Activated naive CD4-positive, alpha-beta T cell treated with anti-CD3 and anti-CD28 coated beads, Interleukin-2, amount 50 U/mL, for 72 hours (primary cell): Measurements from ENCODE around the gene RREB1. TPM values are rescaled to one million over a fixed set of nuclear protein-coding genes. Genes with fewer than 3 reads are reported as not detected.
A peak's percentile ranks its signal among the peaks of the same experiment; 100 is the strongest.

Source experiments
- ATAC-seq, 2 donors: fragments of 150-1000 bp; cut with Tn5 transposase; 2 replicates each; pipeline ENCODE4 v1.10.0; 2021; ENCODE audit warnings: mild to moderate bottlenecking in 2 of 2, moderate library complexity in 2 of 2
- DNase-seq, 2 donors: peaks; one replicate each; pipeline ENCODE4 v3.0.0; 2021 to 2022; ENCODE audit warnings: low spot score in 2 of 2
- H3K27ac Mint-ChIP-seq, 2 donors: one replicate each; pipeline ENCODE4 v1.8.0; 2022; ENCODE audit warnings: mild to moderate bottlenecking in 2 of 2, mixed read lengths in 2 of 2
- H3K36me3 Mint-ChIP-seq, 2 donors: one replicate each; pipeline ENCODE4 v1.8.0; 2022; ENCODE audit warnings: mixed read lengths in 2 of 2
- H3K9me3 Mint-ChIP-seq, 2 donors: one replicate each; pipeline ENCODE4 v1.8.0; 2022; ENCODE audit warnings: mixed read lengths in 2 of 2
- total RNA-seq, 2 donors: library from RNA; stranded (reverse); gene quantifications; one replicate each; pipeline ENCODE4 v1.2.3, GENCODE V29; 2022

RREB1 gene
- total RNA-seq, 2 donors from 2014 or later: 15.0 to 22.4 TPM

- ATAC-seq: no peak
- Mint-ChIP-seq H3K9me3 (peaks cover 0 to 5% of the 10 kb centered on the region in 2 donors), H3K36me3 (peaks cover 7 to 8% of the 10 kb centered on the region in 2 donors), H3K27ac (peak overlapping the region in 1 of 2 donors; percentile 31)
- no peak for DNase-seq
These were observed 20.7 kb upstream of the RREB1 start for GRCh38 chr6:7087066-7087465.

- H3K27ac Mint-ChIP-seq: peak overlapping the region in 1 of 2 donors; percentile 31
- H3K36me3 Mint-ChIP-seq: peaks cover 7 to 8% of the 10 kb centered on the region in 2 donors
- H3K9me3 Mint-ChIP-seq: peaks cover 0 to 5% of the 10 kb centered on the region in 2 donors
- DNase-seq: peak in 1 of 2 donors; percentile 50
- ATAC-seq: peak; percentile 79 to 82
These were observed 20.2 kb upstream of the RREB1 start for GRCh38 chr6:7087491-7087979.

DNA sequence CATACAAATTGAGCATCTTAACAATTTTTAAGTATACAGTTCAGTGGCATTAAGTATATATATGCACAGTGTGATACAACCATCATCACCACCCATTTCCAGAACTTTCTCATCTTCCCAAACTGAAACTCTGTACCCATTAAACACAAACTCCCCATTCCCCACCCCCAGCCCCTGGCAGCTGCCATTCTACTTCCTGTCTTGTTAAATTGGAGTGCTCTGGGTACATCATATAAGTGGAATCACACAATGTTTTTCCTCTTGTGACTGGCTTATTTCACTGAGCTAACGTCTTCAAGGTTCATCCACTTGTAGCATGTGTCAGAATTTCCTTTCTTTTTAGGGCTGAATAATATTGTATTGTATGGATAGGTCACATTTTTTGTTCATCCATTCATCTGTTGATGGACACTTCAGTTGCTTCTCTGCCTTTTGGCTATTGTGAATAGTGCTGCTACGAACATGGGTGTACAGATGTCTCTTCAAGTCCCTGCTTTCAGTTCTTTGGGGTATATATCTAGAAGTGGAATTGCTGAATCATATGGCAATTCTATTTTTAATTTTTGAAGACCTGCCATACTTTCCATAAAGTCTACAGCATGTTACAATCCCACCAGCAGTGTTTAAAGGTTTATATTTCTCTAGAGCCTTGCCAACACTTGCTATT is 19.6 kb upstream of the RREB1 start:
- ATAC-seq (peak; percentile 10 to 24), DNase-seq (no peak)
- peak overlapping the region; percentile 31 to 75 for H3K27ac Mint-ChIP-seq
- H3K36me3 Mint-ChIP-seq: peaks cover 7 to 8% of the 10 kb centered on the region in 2 donors
- peaks cover 0 to 5% of the 10 kb centered on the region in 2 donors for H3K9me3 Mint-ChIP-seq

DNA sequence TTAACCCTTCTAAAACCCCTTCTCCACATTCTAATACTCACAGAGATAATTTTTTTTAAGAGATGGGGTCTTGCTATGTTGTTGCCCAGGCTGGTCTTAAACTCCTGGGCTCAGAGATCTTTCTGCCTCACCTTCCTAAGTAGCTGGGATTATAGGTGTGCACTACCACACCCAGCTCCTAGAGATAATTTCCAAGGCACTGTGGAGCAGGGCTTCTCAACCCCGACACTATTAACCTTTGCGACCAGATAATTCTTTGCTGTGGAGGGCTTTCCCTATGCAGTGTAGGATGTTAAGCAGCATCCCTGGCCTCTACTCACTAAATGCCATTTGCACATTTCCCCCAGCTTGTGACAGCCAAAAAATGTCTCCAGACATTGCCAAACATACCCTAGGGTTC is 8.8 kb upstream of the RREB1 start:
- ATAC-seq (no peak), DNase-seq (no peak)
- Mint-ChIP-seq H3K36me3 (no peaks in the 10 kb centered on the region), H3K27ac (no peak overlapping the region), H3K9me3 (no peaks in the 10 kb centered on the region)

DNA sequence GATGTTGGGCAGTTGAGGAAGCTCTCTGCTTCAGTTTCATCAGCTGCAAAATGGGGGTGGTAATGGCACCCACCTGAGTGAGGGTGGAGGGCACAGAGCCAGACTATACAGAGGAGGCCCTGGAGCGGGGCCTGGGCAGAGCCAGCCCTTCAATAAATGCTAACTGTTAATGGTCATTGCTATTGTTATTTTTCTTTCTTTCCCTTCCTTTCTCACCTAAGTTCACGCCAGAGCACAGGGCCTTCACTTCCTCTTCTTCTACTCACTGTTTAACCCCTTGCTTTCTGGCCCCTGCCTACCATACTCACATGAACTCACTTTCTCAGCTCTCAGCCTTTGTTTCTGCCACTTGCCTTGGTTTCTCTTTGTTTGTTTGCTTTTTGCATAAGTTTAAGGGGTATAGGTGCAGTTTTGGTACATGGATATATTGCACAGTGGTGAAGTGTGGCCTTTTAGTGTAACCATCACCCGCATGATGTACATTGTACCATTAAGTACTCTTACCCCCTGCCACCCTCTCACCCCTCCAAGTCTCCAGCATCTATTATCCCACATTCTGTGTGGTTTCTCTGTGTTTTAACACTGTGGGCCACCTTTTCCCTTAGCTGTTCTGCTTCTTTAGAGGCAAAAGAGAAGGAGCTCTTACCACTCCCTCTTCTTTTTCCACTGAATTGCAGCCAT is 7.5 kb upstream of the RREB1 start:
- no peaks in the 10 kb centered on the region for H3K36me3 Mint-ChIP-seq
- H3K27ac Mint-ChIP-seq: no peak overlapping the region
- ATAC-seq: no peak

DNA sequence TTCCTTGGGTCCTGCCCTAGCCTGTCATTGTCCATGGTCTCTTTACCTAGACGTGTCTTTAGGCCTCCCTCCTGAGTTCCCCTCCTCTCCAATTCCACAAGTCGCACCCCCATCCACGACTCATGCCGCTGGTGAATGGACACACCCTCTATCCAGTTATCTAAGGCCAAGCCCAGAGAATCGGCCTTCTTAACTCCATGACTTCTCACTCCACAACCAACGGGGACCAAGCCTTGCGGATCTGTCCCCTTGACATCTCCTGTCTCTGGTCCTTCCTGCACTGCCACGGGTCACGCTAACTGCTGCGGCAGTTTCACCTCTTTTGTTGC is 7.0 kb upstream of the RREB1 start:
- Mint-ChIP-seq H3K27ac (no peak overlapping the region), H3K9me3 (no peaks in the 10 kb centered on the region), H3K36me3 (no peaks in the 10 kb centered on the region)
- no peak for DNase-seq
- no peak for ATAC-seq

More for the DNA sequence above, 7.5 kb upstream of the RREB1 start:
- H3K9me3 Mint-ChIP-seq: no peaks in the 10 kb centered on the region
- no peak for DNase-seq

DNA sequence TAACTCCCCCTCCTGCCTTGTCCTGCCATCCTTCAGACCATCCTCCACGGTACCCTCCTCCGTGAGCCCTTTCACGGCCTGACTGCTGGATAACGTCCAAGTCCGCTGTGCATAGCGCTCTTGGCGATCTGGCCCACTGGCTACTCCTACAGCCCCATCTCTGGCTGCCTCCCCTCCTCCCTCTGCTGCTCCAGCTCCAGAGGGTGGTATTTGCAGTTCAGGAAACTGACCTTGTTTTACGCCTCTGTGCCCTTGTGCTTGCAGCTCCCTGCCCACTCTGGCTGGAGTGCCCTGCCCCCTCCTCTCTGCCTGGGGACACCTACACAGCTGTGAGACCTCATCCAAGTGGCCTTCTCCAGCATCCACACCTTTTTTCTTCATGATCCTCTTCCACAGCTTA is 6.5 kb upstream of the RREB1 start:
- H3K36me3 Mint-ChIP-seq: no peaks in the 10 kb centered on the region

DNA sequence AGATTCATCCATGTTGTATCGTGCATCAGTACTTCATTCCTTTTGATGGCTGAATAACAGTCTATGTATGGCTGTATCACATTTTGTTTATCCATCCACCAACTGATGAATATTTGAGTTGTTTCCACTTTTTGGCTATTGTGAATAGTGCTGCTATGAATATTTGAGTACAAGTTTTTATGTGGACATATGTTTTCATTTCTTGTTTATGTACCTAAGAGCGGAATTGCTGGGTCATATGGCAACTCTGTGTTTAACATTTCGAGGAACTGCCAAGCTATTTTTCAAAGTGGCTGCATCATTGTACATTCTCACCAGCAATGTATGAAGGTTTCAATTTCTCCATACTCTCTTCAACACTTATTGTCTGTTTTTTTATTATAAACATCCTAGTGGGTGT is 3.0 kb upstream of the RREB1 start:
- peaks cover 4 to 7% of the 10 kb centered on the region in 2 donors for H3K36me3 Mint-ChIP-seq
- H3K9me3 Mint-ChIP-seq: no peaks in the 10 kb centered on the region
- ATAC-seq (no peak), DNase-seq (no peak)
- H3K27ac Mint-ChIP-seq: no peak overlapping the region

More for the DNA sequence above, 6.5 kb upstream of the RREB1 start:
- no peak overlapping the region for H3K27ac Mint-ChIP-seq
- H3K9me3 Mint-ChIP-seq: no peaks in the 10 kb centered on the region
- no peak for ATAC-seq
- DNase-seq: no peak

DNA sequence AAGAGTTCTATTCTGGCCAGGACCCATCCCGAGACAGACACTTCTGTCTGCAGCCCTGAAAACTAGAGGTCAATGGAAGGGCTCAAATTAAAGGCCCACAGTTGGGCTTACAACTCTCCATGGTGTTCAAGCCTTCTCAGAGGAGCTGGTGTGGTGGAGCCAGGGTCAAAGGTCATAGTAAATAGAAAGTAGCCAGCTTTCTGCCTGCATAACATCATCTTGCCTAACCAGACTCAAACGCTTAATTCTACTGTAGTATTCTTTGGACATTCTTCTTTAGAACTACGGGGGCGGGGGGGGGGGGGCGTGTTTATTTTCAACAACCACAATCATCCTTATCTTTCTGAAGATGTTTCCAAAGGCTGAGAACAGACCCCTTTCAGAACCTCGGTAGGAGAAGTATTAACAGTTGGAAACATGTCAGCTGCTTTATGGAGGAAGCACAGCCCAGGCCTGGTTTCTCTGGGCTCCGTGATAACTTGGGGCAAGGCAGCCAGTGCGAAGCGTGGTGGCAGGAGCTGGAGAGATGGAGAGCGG is 1.5 kb upstream of the RREB1 start:
- ATAC-seq (no peak), DNase-seq (no peak)
- Mint-ChIP-seq H3K36me3 (peaks cover 10 to 13% of the 10 kb centered on the region in 2 donors), H3K9me3 (no peaks in the 10 kb centered on the region), H3K27ac (peak overlapping the region; percentile 84 to 87)

DNA sequence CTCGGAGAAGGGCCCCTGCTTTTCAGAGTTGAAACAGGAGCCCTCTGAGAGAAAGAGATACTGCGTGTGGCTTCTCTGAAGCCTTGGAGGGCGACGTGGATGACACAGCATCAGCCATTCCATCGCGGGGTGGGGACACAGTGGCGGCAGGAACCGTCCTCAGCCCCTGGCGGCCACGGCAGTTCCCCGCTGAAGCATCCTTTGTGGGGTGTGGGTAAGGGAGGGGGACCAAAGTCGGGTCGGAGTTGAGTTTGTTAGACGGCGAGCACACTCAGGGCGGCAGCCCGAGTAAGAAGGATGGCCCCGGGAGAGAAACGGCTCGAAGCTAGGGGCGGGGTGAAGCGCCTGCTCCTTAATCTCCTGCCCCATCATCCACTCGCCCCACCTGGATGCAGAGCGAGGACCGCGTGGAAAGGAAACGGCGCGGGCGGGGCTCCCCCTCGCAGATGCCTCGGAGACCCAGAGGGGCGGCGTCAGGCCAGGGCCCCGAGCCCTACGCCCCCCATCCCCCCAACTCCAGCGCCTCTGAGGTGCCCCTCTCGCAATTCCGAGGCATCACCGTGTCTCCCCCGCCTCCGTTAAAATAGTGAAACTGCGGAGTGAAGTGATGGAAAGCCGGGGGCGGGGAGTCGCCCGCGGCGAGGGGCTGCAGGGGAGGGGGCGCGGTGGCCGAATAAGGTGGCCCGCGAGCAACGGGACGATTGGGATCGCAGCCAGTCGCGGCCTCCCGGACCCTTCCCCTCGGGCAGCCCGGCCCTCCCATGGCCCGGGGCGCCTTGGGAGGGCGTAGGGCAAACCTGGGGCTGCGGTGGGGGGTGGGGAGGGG is 796 bp upstream of the RREB1 start:
- H3K27ac Mint-ChIP-seq: peak overlapping the region; percentile 84 to 87
- ATAC-seq (peak; percentile 62), DNase-seq (peak; percentile 60 to 64)
- peaks cover 10 to 13% of the 10 kb centered on the region in 2 donors for H3K36me3 Mint-ChIP-seq
- no peaks in the 10 kb centered on the region for H3K9me3 Mint-ChIP-seq

GRCh38 chr6:7108196-7108963 is 619 bp downstream of the RREB1 start:
- Mint-ChIP-seq H3K36me3 (peaks cover 10 to 13% of the 10 kb centered on the region in 2 donors), H3K9me3 (no peaks in the 10 kb centered on the region), H3K27ac (peak overlapping the region; percentile 87)
- ATAC-seq (peak; percentile 19 to 23), DNase-seq (peak; percentile 48 to 57)

DNA sequence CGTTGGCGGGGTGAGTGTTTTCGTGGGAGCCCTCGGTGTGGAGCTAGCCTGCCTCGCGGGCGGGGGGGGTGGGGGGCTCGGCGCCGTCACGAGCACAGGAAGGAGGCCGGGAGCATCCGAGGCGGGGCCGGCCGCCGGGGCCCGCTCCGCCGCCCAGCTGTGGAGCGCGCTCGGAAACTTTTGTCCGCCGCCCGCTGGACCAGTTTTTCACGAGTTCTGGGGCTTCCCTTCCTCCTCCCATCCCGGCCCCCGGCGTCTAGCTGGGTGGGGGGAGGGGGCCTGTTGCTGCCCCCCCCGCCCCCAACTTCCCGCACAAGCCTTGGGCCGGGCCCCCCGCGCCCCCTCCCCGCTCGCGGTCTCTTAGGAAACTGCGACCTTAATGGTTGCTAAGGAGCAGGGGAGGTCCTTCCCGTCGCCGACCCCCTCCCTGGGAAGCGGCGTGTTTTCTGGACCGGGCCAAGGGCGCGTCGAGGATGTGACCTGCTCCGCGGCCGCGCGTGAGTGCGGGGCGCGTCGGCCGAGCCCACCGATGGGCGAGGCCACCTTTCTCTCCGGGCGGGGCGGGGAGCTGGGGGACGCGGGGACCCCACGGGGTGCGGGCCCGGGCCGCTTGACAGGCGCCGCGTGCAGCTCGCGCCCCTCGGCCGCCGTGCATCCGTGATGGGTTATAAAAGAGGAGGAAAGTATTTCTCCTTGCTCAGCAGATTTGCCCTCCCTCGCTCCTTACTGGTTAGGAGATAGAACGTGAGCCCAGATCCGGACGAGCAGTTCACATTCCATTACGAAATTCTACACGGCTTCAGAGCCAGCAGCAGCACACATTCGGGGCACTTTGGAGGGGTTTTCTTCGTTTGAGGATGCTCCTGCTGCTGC is 1.4 kb downstream of the RREB1 start:
- Mint-ChIP-seq H3K9me3 (no peaks in the 10 kb centered on the region), H3K36me3 (peaks cover 10 to 13% of the 10 kb centered on the region in 2 donors), H3K27ac (peak overlapping the region; percentile 87 to 96)
- DNase-seq: peak; percentile 31 to 56
- ATAC-seq: peak; percentile 9 to 10

DNA sequence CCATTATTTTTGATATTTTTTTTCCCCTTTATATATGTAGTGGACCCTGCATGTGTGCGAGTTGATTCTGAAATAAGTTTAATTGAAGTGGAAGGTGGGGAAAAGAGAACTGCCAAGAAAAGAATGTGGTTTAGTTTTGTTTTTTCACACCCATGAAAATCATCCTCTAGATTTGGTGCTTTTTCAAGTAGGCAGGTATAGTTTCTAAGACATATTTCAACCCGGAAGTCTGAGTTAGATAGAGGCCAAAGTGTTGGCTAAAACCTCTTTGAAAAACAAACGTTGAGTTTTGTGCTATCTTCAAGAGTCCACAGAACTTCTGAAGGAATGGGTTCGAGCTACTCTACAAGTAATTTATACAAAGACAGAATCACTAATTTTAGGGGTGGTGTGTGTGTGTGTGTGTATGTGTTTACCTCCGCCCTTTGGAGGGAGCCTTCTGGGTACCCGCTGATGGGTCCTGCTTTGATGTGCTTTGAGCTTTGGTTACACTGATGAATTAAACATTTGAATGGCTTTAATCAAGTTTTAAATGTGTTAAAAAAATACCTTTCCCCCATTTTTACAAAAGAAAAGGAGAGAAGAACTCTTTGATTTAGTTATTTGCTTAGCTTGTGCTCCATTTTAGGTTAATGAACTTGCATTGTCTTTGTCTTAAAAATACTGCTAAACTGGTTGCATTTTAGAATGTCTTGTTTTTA is 2.5 kb downstream of the RREB1 start:
- Mint-ChIP-seq H3K9me3 (no peaks in the 10 kb centered on the region), H3K36me3 (peaks cover 10 to 13% of the 10 kb centered on the region in 2 donors), H3K27ac (peak overlapping the region; percentile 76 to 96)
- ATAC-seq (no peak), DNase-seq (no peak)

- no peak overlapping the region for H3K27ac Mint-ChIP-seq
- DNase-seq: no peak
- H3K36me3 Mint-ChIP-seq: peaks cover 10 to 13% of the 10 kb centered on the region in 2 donors
- no peak for ATAC-seq
- no peaks in the 10 kb centered on the region for H3K9me3 Mint-ChIP-seq
These were observed 3.4 kb downstream of the RREB1 start for GRCh38 chr6:7111095-7111690.
